ENCODE measurements around the gene SPPL3. TPM values are rescaled to one million over a fixed set of nuclear protein-coding genes. Genes with fewer than 3 reads are reported as not detected.

SPPL3 gene
- total RNA-seq, 2 donors from 2014 or later = 13.5 to 16.5 TPM

DNA sequence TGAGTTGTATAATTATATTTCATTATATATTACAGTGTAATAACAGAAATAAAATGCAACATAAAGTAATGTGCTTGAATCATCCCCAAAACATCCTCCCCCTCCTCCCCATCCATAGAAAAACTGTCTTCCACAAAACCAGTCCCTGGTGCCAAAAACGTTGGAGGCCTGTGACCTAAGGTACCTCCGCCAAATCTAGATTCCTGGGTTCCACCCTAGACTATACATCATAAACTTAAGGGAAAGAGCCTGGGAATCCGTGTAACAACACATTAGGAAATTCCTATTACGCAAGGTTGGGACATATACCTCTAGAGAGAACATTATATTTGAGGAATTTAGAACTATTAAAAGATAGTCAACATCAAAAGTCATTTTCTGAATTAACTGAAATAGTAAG, 38.0 kb downstream of the SPPL3 start:
- H3K36me3 ChIP-seq (replicated peaks in 1 of 2; ENCODE audit: insufficient read depth in 1 of 2, low read depth in 2 of 2) = no peaks in the 10 kb centered on the region
- no peak overlapping the region for H3K27ac ChIP-seq
- TF ChIP-seq, protein P1, sequence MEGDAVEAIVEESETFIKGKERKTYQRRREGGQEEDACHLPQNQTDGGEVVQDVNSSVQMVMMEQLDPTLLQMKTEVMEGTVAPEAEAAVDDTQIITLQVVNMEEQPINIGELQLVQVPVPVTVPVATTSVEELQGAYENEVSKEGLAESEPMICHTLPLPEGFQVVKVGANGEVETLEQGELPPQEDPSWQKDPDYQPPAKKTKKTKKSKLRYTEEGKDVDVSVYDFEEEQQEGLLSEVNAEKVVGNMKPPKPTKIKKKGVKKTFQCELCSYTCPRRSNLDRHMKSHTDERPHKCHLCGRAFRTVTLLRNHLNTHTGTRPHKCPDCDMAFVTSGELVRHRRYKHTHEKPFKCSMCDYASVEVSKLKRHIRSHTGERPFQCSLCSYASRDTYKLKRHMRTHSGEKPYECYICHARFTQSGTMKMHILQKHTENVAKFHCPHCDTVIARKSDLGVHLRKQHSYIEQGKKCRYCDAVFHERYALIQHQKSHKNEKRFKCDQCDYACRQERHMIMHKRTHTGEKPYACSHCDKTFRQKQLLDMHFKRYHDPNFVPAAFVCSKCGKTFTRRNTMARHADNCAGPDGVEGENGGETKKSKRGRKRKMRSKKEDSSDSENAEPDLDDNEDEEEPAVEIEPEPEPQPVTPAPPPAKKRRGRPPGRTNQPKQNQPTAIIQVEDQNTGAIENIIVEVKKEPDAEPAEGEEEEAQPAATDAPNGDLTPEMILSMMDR (IDR thresholded peaks at IDR 0.05) = no peak
- no peak for TF ChIP-seq POLR2A (IDR thresholded peaks at IDR 0.05)
- H3K4me3 ChIP-seq = no peak overlapping the region
- intact Hi-C loops (cut with DNase I) = no loop called here
- H3K4me1 ChIP-seq = no peaks in the 10 kb centered on the region
- ATAC-seq (no peak), DNase-seq (no peak)
- H3K9me3 ChIP-seq = no peaks in the 10 kb centered on the region
- H3K27me3 ChIP-seq = no peaks in the 10 kb centered on the region
- WGBS, 2 donors = 73% methylated on average over 4 of the region's 4 CpGs

DNA sequence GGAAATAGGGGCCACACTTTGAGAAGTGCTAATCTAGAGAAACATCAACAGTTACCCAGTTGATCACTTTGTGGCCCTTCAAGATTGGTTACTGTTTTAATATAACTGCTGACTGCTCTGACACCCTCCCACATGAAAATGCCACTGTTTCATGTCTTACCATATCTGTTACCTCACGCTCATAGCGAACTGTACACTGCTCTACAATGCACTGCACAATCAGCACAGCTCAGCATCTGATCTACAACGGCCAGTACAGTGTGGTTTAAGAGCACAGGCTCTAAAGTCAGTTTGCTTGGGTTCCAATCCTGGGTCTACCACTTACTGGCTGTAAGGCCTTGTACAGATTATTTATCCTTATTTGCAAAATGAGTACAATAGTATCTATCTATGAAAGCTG, 39.1 kb downstream of the SPPL3 start:
- no peak for TF ChIP-seq POLR2A (IDR thresholded peaks at IDR 0.05)
- TF ChIP-seq, protein P1 (IDR thresholded peaks at IDR 0.05) = no peak
- WGBS, 2 donors = 74 to 82% methylated on average over 3 of the region's 3 CpGs
- intact Hi-C loops (cut with DNase I) = no loop called here
- H3K4me1 ChIP-seq = no peaks in the 10 kb centered on the region
- H3K36me3 ChIP-seq (replicated peaks in 1 of 2; ENCODE audit: insufficient read depth in 1 of 2, low read depth in 2 of 2) = no peaks in the 10 kb centered on the region
- no peaks in the 10 kb centered on the region for H3K9me3 ChIP-seq
- H3K4me3 ChIP-seq = no peak overlapping the region
- DNase-seq = no peak
- H3K27ac ChIP-seq = no peak overlapping the region
- H3K27me3 ChIP-seq = no peaks in the 10 kb centered on the region
- no peak for ATAC-seq

DNA sequence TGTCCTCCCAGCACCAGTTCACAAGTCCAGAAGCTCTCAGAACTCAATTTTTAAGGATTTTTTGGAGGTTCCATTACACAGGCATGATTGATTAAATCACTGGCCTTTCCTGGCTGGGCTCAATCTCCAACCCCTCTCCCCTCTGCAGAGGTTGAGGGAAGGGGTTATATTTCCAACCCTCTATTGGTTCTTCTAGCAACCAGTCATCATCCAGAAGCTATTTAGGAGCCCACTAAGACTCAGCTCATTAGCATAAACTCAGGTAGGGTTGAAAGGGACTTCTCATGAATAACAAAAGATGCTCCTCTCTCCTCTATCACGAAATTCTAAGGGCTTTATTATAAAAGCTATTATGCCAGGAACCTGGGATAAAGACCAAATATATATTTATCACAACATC, 41.5 kb downstream of the SPPL3 start:
- ATAC-seq (no peak), DNase-seq (no peak)
- no peaks in the 10 kb centered on the region for H3K27me3 ChIP-seq
- 86 to 100% methylated on average over 1 of the region's 1 CpG for WGBS, 2 donors
- no peaks in the 10 kb centered on the region for H3K9me3 ChIP-seq
- no peak overlapping the region for H3K27ac ChIP-seq
- TF ChIP-seq, protein P1 (IDR thresholded peaks at IDR 0.05) = no peak
- no peak for TF ChIP-seq POLR2A (IDR thresholded peaks at IDR 0.05)
- no peaks in the 10 kb centered on the region for H3K4me1 ChIP-seq
- H3K36me3 ChIP-seq (replicated peaks in 1 of 2; ENCODE audit: insufficient read depth in 1 of 2, low read depth in 2 of 2) = no peaks in the 10 kb centered on the region
- intact Hi-C loops (cut with DNase I) = no loop called here
- no peak overlapping the region for H3K4me3 ChIP-seq

DNA sequence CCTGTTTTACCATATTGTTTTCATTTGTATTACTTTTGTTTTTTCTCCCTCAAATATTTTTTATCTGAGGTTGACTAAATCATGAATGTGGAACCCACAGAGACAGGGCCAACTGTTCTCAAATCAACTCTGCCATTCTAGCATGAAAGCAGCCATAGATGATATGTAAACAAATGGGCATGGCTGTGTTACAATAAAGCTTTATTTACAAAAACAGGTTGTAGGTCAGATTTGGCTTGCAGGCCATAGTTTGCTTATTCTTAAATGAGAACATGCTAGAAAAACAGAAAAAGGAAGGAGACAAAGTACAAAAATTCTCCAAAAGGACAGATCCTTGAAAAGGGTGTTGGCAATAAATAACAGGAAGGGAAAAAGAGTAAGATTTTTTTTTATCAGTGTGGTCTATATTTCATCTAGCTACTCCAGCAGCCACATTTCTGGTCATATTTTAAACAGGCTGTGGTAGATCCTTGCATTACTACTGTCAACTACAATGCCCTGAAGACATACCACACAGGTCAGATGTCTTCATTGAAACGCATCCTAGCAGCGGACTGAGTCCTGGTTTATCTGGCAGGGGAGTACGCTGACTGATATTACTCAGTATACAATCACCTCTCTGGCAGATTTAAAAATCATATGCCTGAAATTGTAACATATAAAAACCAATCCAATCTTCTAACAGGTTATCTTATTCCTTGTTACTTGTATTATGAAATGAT, 42.9 kb downstream of the SPPL3 start:
- Histone ChIP-seq H3K27ac (no peak overlapping the region), H3K36me3 (replicated peaks in 1 of 2; ENCODE audit: insufficient read depth in 1 of 2, low read depth in 2 of 2) (no peaks in the 10 kb centered on the region), H3K4me3 (no peak overlapping the region), H3K4me1 (no peaks in the 10 kb centered on the region), H3K9me3 (no peaks in the 10 kb centered on the region), H3K27me3 (no peaks in the 10 kb centered on the region)
- intact Hi-C loops (cut with DNase I) = no loop called here
- ATAC-seq = no peak
- DNase-seq = no peak
- TF ChIP-seq, protein P1 (IDR thresholded peaks at IDR 0.05) = no peak
- no peak for TF ChIP-seq POLR2A (IDR thresholded peaks at IDR 0.05)
- WGBS, 2 donors = 100% methylated on average over 3 of the region's 3 CpGs
